OCI-LY7 (cell line): ENCODE results near the gene ULK3.

Source experiments
- CTCF ChIP-seq: fragments of 200-600 bp; sonication (generic); conservative IDR thresholded peaks from 2 replicates; pipeline ENCODE4 v1.5.1; 2014; ENCODE audit warnings: mild to moderate bottlenecking, antibody characterized with exemption, low read length, moderate library complexity, mixed read lengths
- EZH2phosphoT487 ChIP-seq: fragments of 200-600 bp; sonication (generic); IDR thresholded peaks from 2 replicates; pipeline ENCODE4 v1.6.1; 2018; ENCODE audit warnings: low read depth, borderline replicate concordance, mild to moderate bottlenecking, mixed run types, antibody characterized with exemption, low read length, moderate library complexity, mixed read lengths

- no peak for TF ChIP-seq CTCF
- no peak for TF ChIP-seq EZH2phosphoT487
These were observed 14.1 kb downstream of the ULK3 start for GRCh38 chr15:74828835-74829234.
